HUES64 (cell line): Measurements from ENCODE around the gene RAB33A.

Experiments
- H3K27ac ChIP-seq: 2 replicates; pipeline ENCODE4 v1.7.0; 2013; ENCODE audit warnings: low read depth, low read length, inconsistent platforms
- H3K27me3 ChIP-seq: 2 replicates; pipeline ENCODE4 v1.6.1; 2013; ENCODE audit warnings: mild to moderate bottlenecking, low read length; ENCODE audit not compliant: insufficient read depth
- H3K36me3 ChIP-seq: 2 replicates; pipeline ENCODE4 v1.6.1; 2013; ENCODE audit warnings: mild to moderate bottlenecking, low read length; ENCODE audit not compliant: insufficient read depth
- H3K4me1 ChIP-seq: 2 replicates; pipeline ENCODE4 v1.6.1; 2013; ENCODE audit warnings: mild to moderate bottlenecking, low read length, moderate library complexity; ENCODE audit not compliant: insufficient read depth
- H3K4me3 ChIP-seq: 2 replicates; pipeline ENCODE4 v1.5.1; 2013; ENCODE audit warnings: mild to moderate bottlenecking, low read length, moderate library complexity
- H3K9ac ChIP-seq: 2 replicates; pipeline ENCODE4 v1.6.1; 2013; ENCODE audit warnings: mild to moderate bottlenecking, low read depth, low read length
- H3K9me3 ChIP-seq: 2 replicates; pipeline ENCODE4 v1.6.1; 2013; ENCODE audit warnings: low read depth, low read length; ENCODE audit not compliant: insufficient read depth
- WGBS: fragments of 150-250, 120-280 bp; methylation state at CpG from one replicate; pipeline ENCODE4 v1.1.7; 2013; ENCODE audit warnings: missing lambda C conversion rate; 5-methylcytosine and 5-hydroxymethylcytosine counted together

The RAB33A gene

DNA sequence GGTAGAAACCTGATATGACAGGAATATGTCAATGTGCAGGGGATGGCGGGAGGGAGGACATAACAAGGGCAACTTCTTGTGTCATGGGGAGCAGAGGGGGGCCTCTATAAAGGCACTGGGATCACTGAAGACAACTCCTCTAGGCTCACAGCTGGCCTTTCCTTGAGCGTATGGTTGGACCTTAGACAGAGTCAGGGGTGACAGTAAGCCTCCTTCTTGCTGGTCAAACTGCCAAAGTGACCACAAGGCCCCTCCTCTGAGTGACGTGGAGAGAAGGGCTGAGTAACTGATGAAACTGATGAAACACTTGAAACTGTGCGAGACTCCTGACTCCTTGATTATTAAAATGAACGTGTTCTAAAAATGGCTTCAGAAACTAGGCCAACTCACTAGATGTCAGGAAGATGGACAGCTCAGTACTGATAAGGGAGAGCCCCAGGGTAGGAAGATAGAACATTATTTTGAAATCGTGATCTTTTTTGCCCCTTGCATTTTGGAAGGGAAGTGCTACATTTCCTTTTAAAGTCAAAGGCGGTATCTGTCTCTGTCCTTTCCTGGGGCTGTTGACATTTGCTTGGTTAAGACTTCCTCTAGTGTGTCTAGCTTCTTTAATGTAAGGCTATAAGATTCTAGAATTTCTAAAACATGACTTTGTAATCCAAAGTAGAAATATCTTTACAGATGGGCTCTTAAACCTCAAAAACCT is 1.6 kb downstream of the RAB33A start:
- H3K4me1 ChIP-seq, result peaks cover 5% of the 10 kb centered on the region
- H3K36me3 ChIP-seq, result no peaks in the 10 kb centered on the region
- H3K9me3 ChIP-seq, result no peaks in the 10 kb centered on the region
- H3K27ac ChIP-seq, result no peak overlapping the region
- no peak overlapping the region for H3K9ac ChIP-seq
- WGBS, result 80% methylated on average over 7 of the region's 7 CpGs
- no peak overlapping the region for H3K4me3 ChIP-seq
- H3K27me3 ChIP-seq, result peaks cover 27% of the 10 kb centered on the region

DNA sequence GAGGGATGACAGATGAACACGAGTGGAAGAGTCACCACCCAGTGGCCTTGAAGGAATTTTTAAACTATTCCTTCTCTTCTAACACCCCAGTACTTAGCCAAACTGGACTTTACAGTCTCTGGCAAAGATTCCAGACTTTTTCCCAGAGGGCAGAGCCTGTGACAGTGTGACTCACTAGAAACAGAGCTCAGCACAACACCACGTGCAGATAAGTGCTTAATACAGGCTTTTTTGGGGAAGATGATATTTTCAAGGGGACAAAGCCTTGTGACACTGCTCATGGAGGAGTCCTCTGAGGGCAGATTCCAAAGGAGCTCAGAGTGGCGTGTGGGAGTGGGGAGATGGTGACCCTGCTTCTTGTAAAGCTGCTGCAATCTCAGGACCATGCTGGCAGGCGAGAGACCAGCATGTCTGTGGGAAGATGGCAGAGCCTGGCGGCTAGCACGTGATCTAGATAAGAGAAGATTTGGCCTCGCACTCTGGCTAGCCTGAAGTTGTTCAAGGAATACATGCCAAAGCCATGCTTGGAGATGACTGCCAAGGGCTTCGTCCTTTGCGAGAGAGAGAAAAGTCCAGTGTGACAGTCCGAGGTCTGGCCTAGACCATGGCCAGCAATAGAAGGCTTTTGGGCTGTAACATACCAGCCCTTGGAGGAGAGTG is 2.4 kb downstream of the RAB33A start:
- Histone ChIP-seq H3K4me3 (no peak overlapping the region), H3K27ac (no peak overlapping the region), H3K4me1 (peaks cover 5% of the 10 kb centered on the region), H3K27me3 (peaks cover 27% of the 10 kb centered on the region), H3K9ac (no peak overlapping the region), H3K36me3 (no peaks in the 10 kb centered on the region), H3K9me3 (no peaks in the 10 kb centered on the region)
- WGBS, result 73% methylated on average over 10 of the region's 10 CpGs

DNA sequence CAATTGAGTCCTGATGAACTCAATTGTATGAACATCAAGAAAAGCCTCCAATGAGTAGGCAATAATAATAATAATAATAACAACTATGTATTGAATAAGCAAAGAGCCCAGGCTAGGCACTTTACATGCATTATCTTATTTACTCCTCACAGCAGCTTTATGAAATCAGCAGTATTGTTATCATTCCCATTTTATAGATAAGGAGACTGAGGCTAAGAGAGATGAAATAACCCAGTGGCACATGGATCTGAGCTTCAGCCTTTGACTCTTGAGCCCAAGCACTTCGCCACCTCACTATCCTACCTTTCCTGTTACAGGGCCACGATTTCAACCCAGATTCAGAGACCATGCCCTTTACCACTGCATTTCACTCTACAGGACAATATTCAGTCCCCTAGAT is 3.2 kb downstream of the RAB33A start:
- Histone ChIP-seq H3K27ac (no peak overlapping the region), H3K9me3 (no peaks in the 10 kb centered on the region), H3K27me3 (peaks cover 27% of the 10 kb centered on the region), H3K36me3 (no peaks in the 10 kb centered on the region), H3K9ac (no peak overlapping the region), H3K4me1 (peaks cover 5% of the 10 kb centered on the region), H3K4me3 (no peak overlapping the region)
- 97% methylated on average over 2 of the region's 2 CpGs for WGBS

DNA sequence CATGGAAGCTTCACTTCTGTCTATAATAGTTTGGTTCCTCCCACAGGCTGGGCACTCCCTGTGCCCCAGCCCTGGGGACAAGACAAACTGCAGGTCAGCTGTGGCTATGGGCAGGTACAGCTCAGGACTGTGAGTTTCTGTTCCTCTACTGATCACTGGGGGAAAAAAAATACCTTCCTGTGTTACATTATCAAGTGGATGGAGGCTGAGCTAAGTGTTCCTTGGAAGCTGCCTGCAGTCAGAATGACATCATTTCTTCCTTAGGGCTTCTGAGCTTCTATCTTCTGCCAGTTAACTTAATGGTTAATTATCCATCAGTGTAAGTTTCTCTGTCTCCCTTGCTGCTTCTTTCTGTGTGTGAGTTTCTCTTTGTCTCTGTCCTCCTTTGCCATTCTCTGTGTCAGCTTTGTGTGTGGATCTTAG is 4.6 kb downstream of the RAB33A start:
- Histone ChIP-seq H3K9me3 (no peaks in the 10 kb centered on the region), H3K4me3 (no peak overlapping the region), H3K27me3 (peaks cover 25% of the 10 kb centered on the region), H3K4me1 (no peaks in the 10 kb centered on the region), H3K27ac (no peak overlapping the region), H3K9ac (no peak overlapping the region), H3K36me3 (no peaks in the 10 kb centered on the region)

DNA sequence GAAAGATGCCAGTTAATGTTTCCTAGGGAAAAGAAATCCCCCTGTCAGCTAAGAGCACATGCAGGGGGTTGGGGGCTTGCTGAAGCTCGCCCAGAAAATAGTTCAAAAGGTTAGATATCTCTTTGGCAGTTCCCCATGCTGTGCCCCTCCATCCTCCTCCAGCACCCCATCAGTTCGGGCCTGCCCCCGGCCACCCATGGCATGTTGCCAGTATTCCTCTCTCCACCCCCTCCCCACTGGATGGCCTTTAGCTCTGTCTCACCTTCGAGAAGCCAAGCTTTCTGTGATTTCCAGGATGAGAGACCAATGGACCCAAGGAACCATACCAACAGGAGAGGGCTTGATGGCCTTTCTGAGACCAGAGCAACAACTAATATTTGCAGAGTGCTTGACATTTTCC is 5.2 kb downstream of the RAB33A start:
- Histone ChIP-seq H3K36me3 (no peaks in the 10 kb centered on the region), H3K27ac (no peak overlapping the region), H3K9me3 (no peaks in the 10 kb centered on the region), H3K4me1 (no peaks in the 10 kb centered on the region), H3K27me3 (peaks cover 20% of the 10 kb centered on the region), H3K4me3 (no peak overlapping the region), H3K9ac (no peak overlapping the region)
- 93% methylated on average over 4 of the region's 4 CpGs for WGBS

DNA sequence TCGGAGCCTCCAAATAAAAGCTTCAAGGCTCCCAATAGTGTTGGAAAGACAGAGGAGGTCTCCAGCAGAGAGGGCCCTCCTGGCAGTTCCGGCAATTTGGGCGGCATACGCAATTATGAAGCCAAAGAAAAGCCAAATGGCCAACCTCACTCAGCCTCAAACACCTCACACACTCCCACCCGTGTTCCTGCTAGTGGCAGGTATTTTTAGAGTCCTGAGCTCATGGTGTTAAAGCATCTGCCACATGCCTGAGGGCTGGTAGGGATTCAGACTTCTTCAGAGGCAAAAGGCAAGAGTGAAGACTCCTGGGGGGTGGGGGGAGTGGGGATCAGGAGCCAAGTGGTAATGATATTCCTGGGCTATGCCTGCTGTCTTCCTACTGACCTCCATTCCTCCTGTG is 7.4 kb downstream of the RAB33A start:
- H3K4me3 ChIP-seq, result no peak overlapping the region
- H3K9me3 ChIP-seq, result no peaks in the 10 kb centered on the region
- WGBS, result 88% methylated on average over 5 of the region's 5 CpGs
- H3K27me3 ChIP-seq, result no peaks in the 10 kb centered on the region; the same call in 1 of the 2 replicates
- H3K36me3 ChIP-seq, result no peaks in the 10 kb centered on the region
- no peaks in the 10 kb centered on the region for H3K4me1 ChIP-seq
- H3K27ac ChIP-seq, result no peak overlapping the region
- no peak overlapping the region for H3K9ac ChIP-seq

DNA sequence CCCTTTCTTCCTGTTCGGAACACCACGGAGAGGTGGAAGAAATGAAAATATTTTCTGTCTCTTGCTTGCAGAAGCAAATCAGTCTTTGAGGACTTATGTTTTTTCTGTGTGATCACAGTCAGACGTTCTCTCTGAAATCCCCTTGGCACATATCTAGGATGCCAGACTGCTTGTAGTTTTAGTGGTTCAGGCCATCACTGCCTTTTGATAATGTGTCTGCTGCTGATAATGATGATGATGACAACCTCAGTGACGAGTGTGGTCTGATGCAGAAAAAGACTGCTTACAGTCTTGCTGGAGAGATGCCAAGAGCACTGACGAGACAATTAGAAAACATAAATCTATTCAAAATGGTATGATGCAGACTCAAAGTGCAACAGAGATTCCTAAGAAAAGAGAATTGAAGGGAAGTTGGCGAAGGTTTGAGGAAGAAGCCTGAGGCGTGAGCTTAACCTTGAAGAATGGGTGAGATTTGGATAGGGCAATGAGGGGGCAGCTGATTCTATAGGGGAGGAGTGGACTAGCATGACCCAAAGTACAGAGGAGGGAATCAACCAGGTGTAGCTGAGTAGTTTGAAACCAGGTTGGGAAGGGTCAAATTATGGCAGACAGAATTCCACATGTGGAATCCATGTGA is 7.9 kb downstream of the RAB33A start:
- H3K4me3 ChIP-seq, result no peak overlapping the region
- WGBS, result 90% methylated on average over 4 of the region's 7 CpGs
- no peaks in the 10 kb centered on the region for H3K36me3 ChIP-seq
- H3K27ac ChIP-seq, result no peak overlapping the region
- H3K9me3 ChIP-seq, result no peaks in the 10 kb centered on the region
- H3K9ac ChIP-seq, result no peak overlapping the region
- H3K27me3 ChIP-seq, result no peaks in the 10 kb centered on the region; the same call in 1 of the 2 replicates
- no peaks in the 10 kb centered on the region for H3K4me1 ChIP-seq

DNA sequence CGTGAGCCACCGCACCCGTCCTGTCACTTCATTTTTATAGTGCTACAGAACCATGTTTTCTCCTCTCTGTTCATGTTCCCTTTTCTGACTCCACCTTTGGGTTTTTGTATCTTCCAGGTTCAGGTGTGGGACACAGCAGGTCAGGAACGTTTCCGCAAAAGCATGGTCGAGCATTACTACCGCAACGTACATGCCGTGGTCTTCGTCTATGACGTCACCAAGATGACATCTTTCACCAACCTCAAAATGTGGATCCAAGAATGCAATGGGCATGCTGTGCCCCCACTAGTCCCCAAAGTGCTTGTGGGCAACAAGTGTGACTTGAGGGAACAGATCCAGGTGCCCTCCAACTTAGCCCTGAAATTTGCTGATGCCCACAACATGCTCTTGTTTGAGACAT is 12.4 kb downstream of the RAB33A start:
- Histone ChIP-seq H3K4me3 (no peak overlapping the region), H3K27me3 (no peaks in the 10 kb centered on the region), H3K4me1 (no peaks in the 10 kb centered on the region), H3K9me3 (no peaks in the 10 kb centered on the region), H3K36me3 (no peaks in the 10 kb centered on the region), H3K9ac (no peak overlapping the region), H3K27ac (no peak overlapping the region)
- 95% methylated on average over 11 of the region's 11 CpGs for WGBS

DNA sequence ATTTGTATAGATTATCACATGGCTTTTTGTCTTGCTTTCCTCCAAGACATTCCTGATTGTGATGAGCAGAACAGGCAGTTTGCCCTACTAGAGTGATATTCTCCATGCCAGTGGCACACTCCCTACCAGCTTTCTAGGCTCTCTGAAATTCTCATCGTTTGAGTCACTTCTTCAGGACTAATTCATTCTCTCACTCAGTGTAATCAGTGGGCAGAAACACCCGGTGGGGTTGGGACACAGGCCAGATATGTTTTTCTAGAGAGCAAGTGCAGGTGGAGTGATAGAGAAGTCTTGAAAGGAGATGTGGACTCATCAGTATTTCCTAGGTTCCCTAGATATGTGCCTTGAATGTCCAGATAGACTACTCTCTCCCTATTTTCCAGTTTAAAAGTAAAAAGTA is 13.1 kb downstream of the RAB33A start:
- Histone ChIP-seq H3K36me3 (no peaks in the 10 kb centered on the region), H3K9ac (no peak overlapping the region), H3K9me3 (no peaks in the 10 kb centered on the region), H3K27ac (no peak overlapping the region), H3K27me3 (no peaks in the 10 kb centered on the region), H3K4me1 (no peaks in the 10 kb centered on the region), H3K4me3 (no peak overlapping the region)
- WGBS, result 58% methylated on average over 2 of the region's 2 CpGs

DNA sequence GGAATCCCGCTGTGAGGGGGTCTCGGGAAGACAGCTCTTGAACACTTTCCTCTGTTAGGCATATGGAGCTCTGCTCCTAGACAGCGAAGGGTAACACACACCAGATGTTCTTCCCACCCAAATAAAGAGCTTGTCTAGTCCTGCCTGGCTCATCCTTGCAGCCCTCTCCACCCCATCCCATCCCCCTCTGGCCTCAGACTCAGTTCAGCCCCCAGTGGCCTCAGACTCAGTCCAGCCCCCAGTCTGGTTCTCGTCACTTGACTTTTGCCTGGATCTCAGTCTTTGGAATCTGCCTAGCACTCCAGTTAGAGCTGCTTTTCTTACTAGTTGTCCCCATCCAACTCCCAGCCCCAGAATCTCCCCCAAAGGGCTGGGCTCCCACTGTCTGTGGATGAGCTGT is 14.9 kb downstream of the RAB33A start:
- Histone ChIP-seq H3K9me3 (no peaks in the 10 kb centered on the region), H3K27ac (no peak overlapping the region), H3K27me3 (no peaks in the 10 kb centered on the region), H3K36me3 (no peaks in the 10 kb centered on the region), H3K9ac (no peak overlapping the region), H3K4me3 (no peak overlapping the region), H3K4me1 (no peaks in the 10 kb centered on the region)
- 82% methylated on average over 4 of the region's 4 CpGs for WGBS

DNA sequence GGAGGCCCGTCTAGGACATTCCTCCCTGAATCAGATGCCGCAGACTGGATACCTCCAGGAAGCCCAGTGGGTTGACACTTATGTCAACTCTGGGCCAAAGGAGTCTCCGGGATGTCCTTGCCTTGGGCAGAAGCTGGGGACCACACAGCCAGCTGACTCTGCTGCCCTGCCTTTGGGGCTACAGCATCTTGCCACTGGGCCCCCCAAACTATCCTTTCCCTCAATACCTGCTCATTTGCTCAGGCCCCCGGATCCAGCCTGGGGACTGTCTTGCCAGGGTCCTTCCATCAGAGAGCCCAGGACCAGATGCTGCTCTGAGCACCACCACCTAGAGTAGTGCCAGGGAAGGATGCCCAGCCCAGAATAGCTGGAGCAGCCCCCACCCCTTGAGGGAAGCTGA is 19.0 kb downstream of the RAB33A start:
- WGBS, result 84% methylated on average over 4 of the region's 4 CpGs
- H3K4me3 ChIP-seq, result no peak overlapping the region
- H3K27me3 ChIP-seq, result no peaks in the 10 kb centered on the region
- H3K27ac ChIP-seq, result no peak overlapping the region
- H3K36me3 ChIP-seq, result no peaks in the 10 kb centered on the region
- H3K9me3 ChIP-seq, result no peaks in the 10 kb centered on the region
- H3K4me1 ChIP-seq, result no peaks in the 10 kb centered on the region
- H3K9ac ChIP-seq, result no peak overlapping the region
